GM18951 (cell line): ENCODE measurements around the gene FAM162A.
A peak's percentile ranks its signal among the peaks of the same experiment; 100 is the strongest.
"Not testable (repeated sequence)": the region's sequence is repeated elsewhere in the genome, so short reads cannot be mapped to it uniquely, and the experiment has no call there.

Source experiments
- POLR2A ChIP-seq: IDR thresholded peaks from 4 replicates; pipeline ENCODE4 v1.6.1; 2011; ENCODE audit warnings: mild to moderate bottlenecking; ENCODE audit not compliant: insufficient read length, insufficient read depth; ENCODE audit errors: extremely low read depth
- in situ Hi-C: fragments of 300-500 bp; cut with MboI; formaldehyde crosslinking; loops from one replicate; pipeline ENCODE4 v1.12.0; 2022; ENCODE audit warnings: low sequenced_read_pairs, mixed read lengths, inconsistent platforms; ENCODE audit not compliant: unreplicated experiment

Gene FAM162A

DNA sequence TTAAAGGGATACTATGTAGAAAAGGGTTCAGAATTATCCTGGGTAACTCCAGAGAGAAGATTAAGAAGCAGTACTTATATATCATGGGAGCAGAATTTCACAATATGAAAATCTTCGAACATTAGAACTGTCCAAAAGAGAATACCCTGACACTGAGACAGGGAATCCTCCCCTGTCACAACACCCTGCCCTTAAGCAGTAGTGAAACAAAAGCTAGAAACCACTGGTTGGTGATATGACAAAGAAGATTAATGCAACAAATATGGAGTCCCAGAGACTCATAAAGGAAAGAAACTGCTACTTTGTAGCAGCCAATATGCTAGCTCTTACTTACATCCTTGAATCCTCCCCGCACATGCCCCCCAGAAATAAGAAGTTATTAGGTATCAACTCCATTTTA, 19.5 kb upstream of the FAM162A start:
- in situ Hi-C loops, result no loop called here
- no peak for TF ChIP-seq POLR2A

DNA sequence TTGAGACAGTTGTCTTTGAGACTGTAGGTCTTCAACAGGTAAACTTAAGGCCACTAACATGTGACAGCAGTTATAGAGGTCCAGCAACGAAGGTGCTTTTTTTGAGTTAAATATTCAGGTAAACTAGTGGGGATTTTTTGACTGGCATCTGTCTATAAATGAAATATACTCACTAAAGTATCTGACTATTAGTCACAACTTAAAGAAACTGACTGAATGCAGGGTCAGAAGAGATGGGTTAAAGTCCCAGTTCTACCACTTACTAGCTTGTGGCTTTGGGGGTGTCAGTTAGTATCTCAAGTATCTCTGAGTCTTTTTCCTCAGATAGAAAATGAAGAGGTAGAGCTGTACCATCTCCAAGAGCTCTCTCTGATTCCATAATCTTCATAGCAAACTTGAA, 18.9 kb upstream of the FAM162A start:
- TF ChIP-seq POLR2A, result no peak

DNA sequence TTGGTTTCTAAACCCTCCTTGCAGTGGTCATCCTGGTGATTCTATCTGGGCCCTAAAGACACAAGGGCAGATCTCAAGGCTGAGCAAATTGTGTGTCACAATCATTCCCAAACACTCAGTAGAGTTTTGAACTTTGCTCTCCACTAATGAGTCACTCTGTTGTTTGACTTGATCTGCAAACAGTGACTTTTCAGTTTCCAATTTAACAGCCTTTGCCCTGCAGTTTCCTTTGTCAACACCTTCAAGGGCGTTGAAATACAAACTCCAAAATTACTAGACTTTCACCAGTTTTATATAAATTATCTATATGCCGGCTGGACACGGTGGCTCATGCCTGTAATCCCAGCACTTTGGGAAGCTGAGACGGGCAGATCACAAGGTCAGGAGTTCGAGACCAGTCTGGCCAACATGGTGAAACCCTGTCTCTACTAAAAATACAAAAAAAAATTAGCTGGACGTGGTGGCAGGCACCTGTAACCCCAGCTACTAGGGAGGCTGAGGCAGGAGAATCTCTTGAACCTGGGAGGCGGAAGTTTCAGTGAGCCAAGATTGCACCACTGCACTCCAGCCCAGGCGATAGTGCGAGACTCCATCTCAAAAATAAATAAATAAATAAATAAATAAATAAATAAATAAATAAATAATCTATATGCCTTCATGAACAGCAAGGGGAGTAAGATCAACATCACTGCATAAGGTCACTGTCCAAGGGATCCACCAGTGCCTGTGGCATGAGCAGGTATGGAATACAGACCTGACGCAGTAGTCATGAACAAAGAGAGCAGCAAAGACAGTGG, 18.2 kb upstream of the FAM162A start:
- in situ Hi-C loops, result not testable (repeated sequence)

More for the DNA sequence above, 18.9 kb upstream of the FAM162A start:
- in situ Hi-C loops, result no loop called here

DNA sequence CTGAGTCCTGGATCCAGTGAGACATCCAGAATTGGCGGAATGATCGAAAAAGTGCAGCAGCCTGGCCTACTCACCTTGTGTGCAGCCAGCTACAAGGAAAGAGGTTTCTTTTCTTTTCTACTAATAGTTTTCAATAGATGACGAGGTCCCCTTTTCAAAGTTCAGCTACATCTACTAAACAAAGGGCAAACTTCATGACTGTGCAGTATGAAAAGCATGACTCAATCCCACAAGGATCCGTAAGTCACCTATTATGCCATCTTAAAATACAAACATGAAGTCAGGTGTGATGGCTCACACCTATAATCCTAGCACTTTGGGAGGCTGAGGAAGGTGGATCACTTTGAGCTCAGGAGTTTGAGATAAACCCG, 17.6 kb upstream of the FAM162A start:
- in situ Hi-C loops, result no loop called here
- TF ChIP-seq POLR2A, result no peak

DNA sequence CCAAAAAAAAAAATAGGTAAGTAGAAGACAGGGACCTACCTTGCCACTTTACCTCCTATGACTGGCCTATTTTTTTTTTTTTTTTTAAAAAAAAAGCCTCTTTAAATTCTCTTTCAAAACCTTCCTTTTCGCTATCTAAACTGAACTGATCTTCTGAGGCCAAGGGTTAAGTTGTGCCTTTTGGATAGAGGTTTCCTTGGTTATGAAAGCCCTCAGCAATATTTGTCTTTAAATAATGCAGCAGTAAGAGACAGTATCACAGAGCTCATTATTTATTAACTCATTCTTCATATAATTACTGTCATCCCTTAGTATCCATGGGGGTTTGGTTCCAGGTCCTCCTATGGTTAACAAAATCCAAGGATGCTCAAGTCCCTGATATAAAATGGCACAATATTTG, 9.9 kb upstream of the FAM162A start:
- in situ Hi-C loops, result no loop called here
- no peak for TF ChIP-seq POLR2A

DNA sequence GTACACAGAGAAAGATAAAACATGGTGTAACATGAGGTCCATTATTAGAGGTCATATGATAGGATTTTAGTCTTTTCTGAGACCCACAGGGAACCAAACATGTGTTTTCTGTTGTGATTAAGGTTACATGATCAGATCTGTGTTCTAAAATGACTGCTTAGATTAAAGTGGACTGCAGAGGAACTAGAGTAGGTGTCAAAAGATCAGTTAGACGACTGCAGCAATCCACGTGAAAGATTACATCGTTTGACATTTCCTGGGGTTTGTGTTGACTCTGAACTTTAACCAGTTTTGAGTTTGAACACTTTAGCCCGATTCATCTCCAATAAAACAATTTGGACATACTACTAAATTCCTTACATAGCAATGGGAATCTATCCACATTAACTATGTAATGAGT, 6.0 kb upstream of the FAM162A start:
- no peak for TF ChIP-seq POLR2A
- in situ Hi-C loops, result no loop called here

DNA sequence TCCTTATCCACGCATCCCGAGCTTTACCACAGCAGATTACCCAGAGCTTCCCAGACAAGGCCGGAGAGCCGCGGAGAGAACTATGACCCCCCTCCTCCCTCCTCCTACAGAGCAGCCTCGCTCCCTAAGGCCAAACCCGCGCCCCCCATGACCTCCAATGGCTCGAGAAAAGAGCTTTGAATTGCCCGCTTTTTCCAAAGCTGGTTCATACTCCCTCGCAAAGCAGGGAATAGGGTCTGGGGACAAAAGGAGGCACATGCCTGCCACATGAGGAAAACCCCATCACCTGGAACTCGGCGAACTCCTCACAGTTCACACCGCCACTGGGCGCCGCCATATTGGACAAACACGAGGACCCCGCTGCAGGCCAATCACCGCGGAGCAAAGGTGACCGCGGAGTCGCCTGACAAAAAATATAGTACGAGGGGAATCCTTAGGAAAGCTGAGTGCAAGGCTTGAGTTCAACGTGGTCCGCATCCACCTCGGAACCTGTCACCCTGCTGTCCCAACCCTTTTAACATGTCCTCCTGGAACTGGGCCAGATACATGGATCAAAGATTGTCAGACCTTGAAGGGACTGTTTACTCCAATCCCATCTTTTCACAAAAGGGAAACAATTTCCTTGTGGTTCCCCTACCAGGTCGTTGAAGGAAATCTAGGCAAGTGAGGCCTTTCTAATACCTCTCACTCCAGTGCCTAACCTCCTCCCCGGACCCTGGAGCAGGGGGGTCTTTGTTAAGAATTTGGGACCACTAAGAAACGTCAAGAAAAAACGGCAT, 905 bp upstream of the FAM162A start, which contains the start of gene MIX23:
Gene MIX23 (minus strand): TSS at position 344 of the 779 bp plus-strand sequence. CDS start 7 bp downstream, at position 337.
- TF ChIP-seq POLR2A, result peak; percentile 75
- in situ Hi-C loops, result no loop called here

DNA sequence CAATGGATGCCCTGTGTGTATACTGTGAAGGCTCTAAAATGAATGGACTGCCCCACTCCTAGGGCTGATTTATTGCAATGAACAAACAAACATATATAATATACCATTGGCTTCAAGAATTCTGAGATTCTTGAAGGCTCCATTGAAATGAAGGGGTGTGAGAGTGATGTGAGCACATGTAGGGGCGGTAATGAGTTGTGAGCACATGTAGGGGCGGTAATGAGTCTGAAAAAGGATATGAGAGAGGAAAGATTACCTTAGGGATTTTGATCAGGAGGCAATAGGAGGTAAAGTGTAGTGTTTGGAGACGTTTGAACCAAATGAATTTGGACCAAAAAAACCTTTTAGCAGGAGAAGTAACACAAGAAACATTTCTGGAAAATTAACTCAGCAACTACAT, 3.7 kb downstream of the FAM162A start:
- in situ Hi-C loops, result no loop called here

DNA sequence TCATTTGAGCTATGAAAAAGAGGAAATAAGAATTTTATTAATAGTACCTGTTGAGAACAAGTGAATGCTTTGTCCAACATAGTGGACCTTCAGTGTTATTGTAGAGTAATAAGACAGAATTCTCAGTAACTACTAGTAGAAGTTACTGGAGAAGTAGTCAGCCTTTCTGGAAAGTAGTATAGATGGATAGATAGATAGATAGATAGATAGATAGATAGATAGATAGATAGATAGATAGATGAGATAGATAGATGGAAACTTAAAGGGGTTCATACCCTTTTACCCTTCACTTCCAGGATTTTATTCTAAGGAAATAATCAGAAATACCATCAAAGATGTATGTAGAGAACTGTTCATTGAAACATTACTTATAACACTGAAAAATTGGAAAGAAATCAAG, 5.2 kb downstream of the FAM162A start:
- in situ Hi-C loops, result no loop called here
- no peak for TF ChIP-seq POLR2A

More for the DNA sequence above, 3.7 kb downstream of the FAM162A start:
- TF ChIP-seq POLR2A, result no peak

DNA sequence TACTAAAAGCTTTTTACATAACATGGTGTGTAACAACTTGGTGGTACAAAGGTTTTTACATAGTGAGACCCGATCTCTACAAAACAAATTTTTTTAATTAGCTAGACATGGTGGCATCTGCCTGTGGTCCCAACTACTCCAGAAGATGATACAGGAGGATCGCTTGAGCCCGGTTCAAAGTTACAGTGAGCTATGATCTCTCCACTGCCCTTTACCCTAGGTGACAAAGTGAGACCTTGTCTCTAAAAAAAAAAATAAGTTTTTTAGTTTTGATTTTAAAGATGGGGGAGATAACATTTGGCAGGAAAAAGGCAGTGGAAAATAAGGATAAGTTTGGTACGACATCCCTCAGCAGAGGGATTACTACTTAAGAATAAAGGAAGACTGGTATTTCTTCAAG, 5.9 kb downstream of the FAM162A start:
- no peak for TF ChIP-seq POLR2A
- in situ Hi-C loops, result no loop called here

DNA sequence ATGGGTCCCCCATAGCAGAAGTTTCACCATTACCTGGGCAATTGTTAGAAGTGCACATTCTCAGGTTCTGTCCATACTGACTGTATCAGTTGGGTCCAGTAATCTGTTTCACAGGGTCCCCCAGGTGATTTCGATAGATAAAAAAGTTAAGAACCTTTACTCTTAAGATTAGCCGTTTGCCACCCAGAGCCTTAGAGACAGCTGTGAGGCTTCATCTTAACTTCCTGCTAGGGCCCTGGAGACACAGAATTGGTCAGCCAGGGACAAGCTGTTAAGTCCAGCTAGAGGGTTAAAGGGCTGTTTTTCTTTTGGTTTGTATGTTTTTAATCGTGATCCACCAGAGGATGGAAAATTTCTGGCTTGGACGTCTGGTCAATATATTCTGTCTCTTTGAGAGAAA, 6.7 kb downstream of the FAM162A start:
- in situ Hi-C loops, result no loop called here
- no peak for TF ChIP-seq POLR2A

DNA sequence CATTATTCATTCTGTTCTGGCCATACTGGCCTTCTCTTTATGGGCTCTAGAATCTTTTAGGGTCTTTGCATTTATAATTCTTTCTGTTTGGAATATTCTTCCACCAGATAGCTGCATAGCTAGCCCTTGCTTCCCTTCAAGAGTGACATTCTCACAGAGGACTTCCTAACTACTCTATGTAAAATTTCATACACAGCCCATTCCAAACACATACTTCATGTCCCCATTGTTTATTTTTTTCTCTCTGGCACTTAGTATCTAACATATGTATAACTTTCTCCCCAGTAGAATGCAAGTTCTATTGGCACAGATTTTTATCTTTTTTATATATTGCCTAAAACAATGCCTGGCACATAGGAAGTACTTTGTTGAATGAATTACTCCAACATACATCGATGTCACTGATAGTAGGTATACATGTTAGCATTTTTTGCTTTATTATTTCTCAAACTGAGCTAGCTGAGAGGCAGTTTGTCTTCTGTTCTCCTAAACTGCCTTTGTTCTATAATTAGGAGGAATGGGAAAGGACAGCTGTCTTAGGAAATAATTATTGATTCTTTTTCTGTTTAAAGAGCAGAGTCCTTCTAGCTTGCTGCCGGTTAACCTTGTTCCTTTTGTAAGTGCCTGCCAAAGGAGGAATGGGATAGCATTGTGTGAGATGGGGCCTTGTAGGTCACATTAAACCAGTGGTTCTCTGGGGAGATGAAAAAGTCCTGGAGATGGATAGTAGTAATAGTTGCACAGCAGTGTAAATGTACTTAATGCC, 7.9 kb downstream of the FAM162A start:
- in situ Hi-C loops, result no loop called here
- TF ChIP-seq POLR2A, result no peak
